Mesothelial cell of epicardium (in vitro differentiated cells): ENCODE data around the gene HOXB9. TPM values are rescaled to one million over a fixed set of nuclear protein-coding genes. Genes with fewer than 3 reads are reported as not detected.

ENCODE experiments used
- DNase-seq, 2 experiments: peaks; one replicate each; pipeline ENCODE4 v3.0.0; 2021; ENCODE audit warnings: low spot score in 2 of 2; ENCODE audit not compliant: unreplicated experiment in 2 of 2
- H3K27ac Mint-ChIP-seq: 2 replicates; pipeline ENCODE4 v1.8.0; 2021; ENCODE audit warnings: mixed read lengths
- H3K27me3 Mint-ChIP-seq: 2 replicates; pipeline ENCODE4 v1.8.0; 2021; ENCODE audit warnings: low read depth, mixed read lengths
- H3K36me3 Mint-ChIP-seq: 2 replicates; pipeline ENCODE4 v1.8.0; 2021; ENCODE audit warnings: mixed read lengths
- H3K4me1 Mint-ChIP-seq: 2 replicates; pipeline ENCODE4 v1.8.0; 2021; ENCODE audit warnings: mixed read lengths
- H3K4me3 Mint-ChIP-seq: 2 replicates; pipeline ENCODE4 v1.8.0; 2021; ENCODE audit warnings: mild to moderate bottlenecking, moderate library complexity, mixed read lengths
- H3K9me3 Mint-ChIP-seq: 2 replicates; pipeline ENCODE4 v1.8.0; 2021; ENCODE audit warnings: mixed read lengths
- total RNA-seq: library from RNA; stranded (reverse); gene quantifications from 3 replicates; pipeline ENCODE4 v1.2.1, GENCODE V29; 2021
- TF ChIP-seq, protein P1 (sequence below): fragments of 200-600 bp; sonication (generic); IDR thresholded peaks from one replicate; pipeline ENCODE4 v1.5.0; 2021; ENCODE audit warnings: antibody characterized with exemption; ENCODE audit not compliant: unreplicated experiment

The HOXB9 gene
- total RNA-seq, 1 donor from 2014 or later, result 35.4 TPM

DNA sequence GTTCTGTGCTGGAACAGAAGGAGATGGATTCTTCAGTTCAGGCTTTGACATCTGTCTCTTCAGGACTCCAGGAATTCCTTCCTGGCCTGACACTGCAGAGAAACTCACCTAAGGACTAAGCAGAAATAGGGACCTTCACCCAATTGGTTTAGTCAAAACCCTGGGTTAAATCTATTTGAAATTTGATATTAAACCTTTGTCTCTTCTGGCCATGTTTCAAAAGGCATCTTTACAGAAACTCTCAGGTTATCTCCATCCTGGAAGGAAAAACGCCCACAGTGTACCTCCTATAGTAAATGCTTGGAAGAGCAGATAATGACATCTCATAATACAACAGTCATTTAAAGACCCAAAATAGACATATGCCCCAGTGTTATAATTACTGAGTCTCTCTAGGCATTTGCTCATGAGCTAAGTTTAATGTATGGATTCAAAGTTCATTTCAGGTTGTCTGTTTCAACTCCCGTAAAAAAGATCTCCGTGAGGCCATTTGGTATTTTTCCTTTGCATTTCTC is 42.4 kb downstream of the HOXB9 start:
- peak overlapping the region; percentile 90 for H3K4me3 Mint-ChIP-seq
- TF ChIP-seq, protein P1, sequence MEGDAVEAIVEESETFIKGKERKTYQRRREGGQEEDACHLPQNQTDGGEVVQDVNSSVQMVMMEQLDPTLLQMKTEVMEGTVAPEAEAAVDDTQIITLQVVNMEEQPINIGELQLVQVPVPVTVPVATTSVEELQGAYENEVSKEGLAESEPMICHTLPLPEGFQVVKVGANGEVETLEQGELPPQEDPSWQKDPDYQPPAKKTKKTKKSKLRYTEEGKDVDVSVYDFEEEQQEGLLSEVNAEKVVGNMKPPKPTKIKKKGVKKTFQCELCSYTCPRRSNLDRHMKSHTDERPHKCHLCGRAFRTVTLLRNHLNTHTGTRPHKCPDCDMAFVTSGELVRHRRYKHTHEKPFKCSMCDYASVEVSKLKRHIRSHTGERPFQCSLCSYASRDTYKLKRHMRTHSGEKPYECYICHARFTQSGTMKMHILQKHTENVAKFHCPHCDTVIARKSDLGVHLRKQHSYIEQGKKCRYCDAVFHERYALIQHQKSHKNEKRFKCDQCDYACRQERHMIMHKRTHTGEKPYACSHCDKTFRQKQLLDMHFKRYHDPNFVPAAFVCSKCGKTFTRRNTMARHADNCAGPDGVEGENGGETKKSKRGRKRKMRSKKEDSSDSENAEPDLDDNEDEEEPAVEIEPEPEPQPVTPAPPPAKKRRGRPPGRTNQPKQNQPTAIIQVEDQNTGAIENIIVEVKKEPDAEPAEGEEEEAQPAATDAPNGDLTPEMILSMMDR, result no peak

DNA sequence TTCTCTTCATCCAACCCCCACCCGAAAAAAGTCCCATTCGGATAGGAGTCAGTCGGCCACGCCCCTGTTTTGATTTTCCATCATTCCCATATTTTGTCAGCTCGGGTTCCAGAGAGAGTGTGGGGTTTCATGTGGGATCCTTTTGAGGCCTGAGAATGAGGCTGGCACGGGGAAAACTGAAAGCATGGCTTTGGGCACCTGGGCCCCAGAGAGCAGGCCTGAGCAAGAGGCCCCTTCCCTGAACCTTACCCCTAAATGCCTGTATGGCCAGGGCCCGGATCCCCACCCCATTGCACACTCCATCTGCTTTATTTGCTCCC is 43.4 kb downstream of the HOXB9 start:
- Mint-ChIP-seq H3K27me3 (no peaks in the 10 kb centered on the region), H3K4me1 (peaks cover 84% of the 10 kb centered on the region), H3K27ac (peak overlapping the region; percentile 100), H3K36me3 (peaks cover 45% of the 10 kb centered on the region), H3K4me3 (peak overlapping the region; percentile 90), H3K9me3 (no peaks in the 10 kb centered on the region)
- TF ChIP-seq, protein P1, result no peak
- DNase-seq, result no peak

More for the DNA sequence above, 42.4 kb downstream of the HOXB9 start:
- Mint-ChIP-seq H3K36me3 (peaks cover 46% of the 10 kb centered on the region), H3K4me1 (peaks cover 80% of the 10 kb centered on the region), H3K9me3 (no peaks in the 10 kb centered on the region), H3K27ac (peak overlapping the region; percentile 100), H3K27me3 (no peaks in the 10 kb centered on the region)
- DNase-seq, result no peak

DNA sequence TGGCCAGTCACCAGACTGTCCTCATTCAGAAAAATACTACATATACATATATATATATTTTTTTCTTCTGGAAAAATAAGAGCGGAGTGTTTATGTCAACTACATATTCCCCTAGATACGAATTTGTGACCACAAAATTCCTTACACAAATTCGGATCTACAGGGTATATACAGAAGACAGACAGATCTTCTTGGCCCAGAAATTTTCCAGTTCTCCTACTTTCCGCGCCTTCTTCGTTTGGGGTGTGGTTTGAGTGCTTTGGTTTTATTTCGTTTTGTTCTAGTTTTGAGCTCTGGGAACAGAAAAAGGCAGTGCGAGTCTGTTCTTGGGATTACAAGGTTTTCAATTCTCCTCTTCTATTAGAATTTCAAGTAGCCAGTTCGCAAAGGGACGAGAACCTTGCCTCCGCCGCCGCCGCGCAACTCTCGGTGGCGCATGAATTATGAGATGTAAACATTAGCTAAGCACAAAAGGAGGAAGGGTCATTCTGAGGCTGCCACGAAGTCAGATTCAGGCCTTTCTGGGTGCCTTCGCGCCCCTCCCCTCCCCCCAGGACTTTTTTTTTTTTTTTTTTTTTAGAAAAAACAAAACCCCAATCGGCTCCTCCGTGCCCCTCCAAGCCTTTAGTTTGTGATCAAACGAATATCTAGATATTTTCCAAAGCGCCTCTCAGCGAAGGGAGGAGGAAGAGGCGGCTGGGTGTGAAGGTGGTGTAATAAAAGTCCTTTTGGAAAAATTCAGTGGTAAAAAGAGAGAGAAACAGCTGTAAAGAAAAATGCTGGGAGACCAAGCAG is 46.2 kb downstream of the HOXB9 start:
- H3K36me3 Mint-ChIP-seq, result peaks cover 28% of the 10 kb centered on the region
- no peaks in the 10 kb centered on the region for H3K27me3 Mint-ChIP-seq
- H3K4me1 Mint-ChIP-seq, result peaks cover 81% of the 10 kb centered on the region
- TF ChIP-seq, protein P1, result no peak
- peak overlapping the region; percentile 100 for H3K27ac Mint-ChIP-seq
- H3K9me3 Mint-ChIP-seq, result no peaks in the 10 kb centered on the region
- H3K4me3 Mint-ChIP-seq, result peak overlapping the region; percentile 90
- DNase-seq, result no peak

- no peak for DNase-seq
- Mint-ChIP-seq H3K27ac (peak overlapping the region; percentile 100), H3K27me3 (no peaks in the 10 kb centered on the region), H3K4me1 (peaks cover 82% of the 10 kb centered on the region), H3K36me3 (peaks cover 26% of the 10 kb centered on the region), H3K9me3 (no peaks in the 10 kb centered on the region), H3K4me3 (peak overlapping the region; percentile 90)
- TF ChIP-seq, protein P1, result no peak
These were observed 46.7 kb downstream of the HOXB9 start for GRCh38 chr17:48579471-48579759.

GRCh38 chr17:48578616-48579470 is 47.3 kb downstream of the HOXB9 start:
- no peaks in the 10 kb centered on the region for H3K9me3 Mint-ChIP-seq
- peaks cover 82% of the 10 kb centered on the region for H3K4me1 Mint-ChIP-seq
- peaks cover 25% of the 10 kb centered on the region for H3K36me3 Mint-ChIP-seq
- TF ChIP-seq, protein P1, result no peak
- no peak for DNase-seq
- no peaks in the 10 kb centered on the region for H3K27me3 Mint-ChIP-seq
- H3K27ac Mint-ChIP-seq, result peak overlapping the region; percentile 100
- H3K4me3 Mint-ChIP-seq, result peak overlapping the region; percentile 90
